Measurements from ENCODE around the gene FASTKD3. TPM values are rescaled to one million over a fixed set of nuclear protein-coding genes. Genes with fewer than 3 reads are reported as not detected.

Gene FASTKD3
- total RNA-seq, 4 donors from 2014 or later, result 4.4 to 14.0 (median 11.2) TPM

DNA sequence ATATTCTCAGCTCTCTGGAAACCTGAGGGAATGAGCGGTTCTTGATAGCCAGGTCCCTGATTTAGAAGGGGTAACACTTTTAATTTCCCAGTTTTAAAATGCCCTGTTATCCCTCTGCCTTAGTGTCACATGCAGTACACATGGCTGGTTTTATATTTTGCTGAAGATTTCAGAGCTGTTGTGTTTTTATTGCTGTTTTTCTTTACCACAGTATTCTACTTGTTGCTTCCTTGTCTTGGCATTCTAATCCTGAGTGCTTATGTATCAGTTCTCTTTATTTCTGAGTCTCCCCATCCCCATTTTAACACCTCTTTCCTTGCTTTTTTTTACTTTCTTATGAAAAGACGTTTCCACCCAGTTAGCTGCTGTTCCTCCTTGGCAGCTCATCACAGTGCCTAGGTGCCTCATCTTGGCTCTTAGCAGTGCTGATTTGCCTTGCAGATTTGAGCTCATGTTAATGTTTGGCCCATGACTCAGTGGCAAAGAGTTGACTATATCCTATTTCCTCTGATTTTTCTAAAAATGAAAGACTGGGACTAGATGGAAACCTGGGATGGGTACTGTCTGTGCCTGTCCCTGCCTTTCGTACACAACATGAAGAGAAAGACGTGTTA lies 3.8 kb upstream of the FASTKD3 start:
- H3K36me3 ChIP-seq, result peaks cover 0 to 48% (median 0%) of the 10 kb centered on the region in 3 donors
- 58 to 78% methylated on average over 4 of the region's 4 CpGs for WGBS, 2 donors
- H3K4me1 ChIP-seq, result peaks cover 6 to 40% (median 8%) of the 10 kb centered on the region in 3 donors
- no peak overlapping the region for H3K4me3 ChIP-seq
- no peaks in the 10 kb centered on the region for H3K27me3 ChIP-seq
- intact Hi-C loops (cut with DNase I), result no loop called here
- DNase-seq, result no peak
- TF ChIP-seq POLR2A (IDR thresholded peaks at IDR 0.05) (no peak), CTCF (IDR thresholded peaks at IDR 0.05) (no peak)
- no peak overlapping the region for H3K27ac ChIP-seq
- no peaks in the 10 kb centered on the region for H3K9me3 ChIP-seq

DNA sequence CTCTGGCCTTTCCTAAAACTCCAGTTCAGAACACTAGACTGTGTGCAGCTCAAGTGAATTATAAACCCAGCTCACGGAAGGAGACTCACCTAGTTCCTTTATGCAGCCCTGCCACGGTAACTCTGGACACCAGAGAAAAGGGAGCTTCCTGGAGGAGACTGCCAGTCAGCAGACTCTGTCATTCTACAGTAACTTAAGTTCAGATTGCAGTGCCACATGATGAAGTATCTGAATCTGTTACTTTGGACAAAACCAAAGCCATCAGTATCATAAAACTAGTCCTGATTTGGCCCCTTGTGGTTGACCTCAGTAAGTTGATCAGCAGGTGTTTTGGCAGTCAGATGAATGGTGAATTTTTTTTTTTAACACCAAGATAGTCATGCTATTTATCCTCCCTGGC lies 2.8 kb upstream of the FASTKD3 start:
- Histone ChIP-seq H3K36me3 (peaks cover 0 to 38% (median 0%) of the 10 kb centered on the region in 3 donors), H3K27me3 (no peaks in the 10 kb centered on the region), H3K9me3 (no peaks in the 10 kb centered on the region), H3K4me1 (peaks cover 6 to 45% (median 8%) of the 10 kb centered on the region in 3 donors), H3K27ac (no peak overlapping the region), H3K4me3 (no peak overlapping the region)
- intact Hi-C loops (cut with DNase I), result no loop called here
- no peak for DNase-seq
- TF ChIP-seq CTCF (IDR thresholded peaks at IDR 0.05), result no peak
- TF ChIP-seq POLR2A (IDR thresholded peaks at IDR 0.05), result no peak
- WGBS, 2 donors, result 83% methylated on average over 2 of the region's 2 CpGs; no CpG with 5 or more reads in 1 of the 2 donors

GRCh38 chr5:7869474-7870136 lies 774 bp upstream of the FASTKD3 start:
- peaks cover 6 to 45% (median 8%) of the 10 kb centered on the region in 3 donors for H3K4me1 ChIP-seq
- no peaks in the 10 kb centered on the region for H3K9me3 ChIP-seq
- peak overlapping the region; percentile 95 to 100 (median 98) for H3K4me3 ChIP-seq
- peaks cover 0 to 36% (median 0%) of the 10 kb centered on the region in 3 donors for H3K36me3 ChIP-seq
- TF ChIP-seq CTCF (IDR thresholded peaks at IDR 0.05) (no peak), POLR2A (IDR thresholded peaks at IDR 0.05) (no peak)
- H3K27ac ChIP-seq, result peak overlapping the region; percentile 87 to 92 (median 91)
- WGBS, 2 donors, result 2% methylated on average over 12 of the region's 41 CpGs
- no peaks in the 10 kb centered on the region for H3K27me3 ChIP-seq
- intact Hi-C loops (cut with DNase I), result no loop called here
- DNase-seq, result no peak

GRCh38 chr5:7868427-7868772 lies 431 bp downstream of the FASTKD3 start:
- DNase-seq, result no peak
- H3K27me3 ChIP-seq, result no peaks in the 10 kb centered on the region
- 0% methylated on average over 7 to 8 of the region's 8 CpGs for WGBS, 2 donors
- no peaks in the 10 kb centered on the region for H3K9me3 ChIP-seq
- peaks cover 6 to 45% (median 8%) of the 10 kb centered on the region in 3 donors for H3K4me1 ChIP-seq
- TF ChIP-seq CTCF (IDR thresholded peaks at IDR 0.05) (no peak), POLR2A (IDR thresholded peaks at IDR 0.05) (no peak)
- H3K27ac ChIP-seq, result peak overlapping the region; percentile 87 to 92 (median 91)
- intact Hi-C loops (cut with DNase I), result no loop called here
- peaks cover 0 to 43% (median 0%) of the 10 kb centered on the region in 3 donors for H3K36me3 ChIP-seq
- H3K4me3 ChIP-seq, result peak overlapping the region; percentile 95 to 100 (median 98)

DNA sequence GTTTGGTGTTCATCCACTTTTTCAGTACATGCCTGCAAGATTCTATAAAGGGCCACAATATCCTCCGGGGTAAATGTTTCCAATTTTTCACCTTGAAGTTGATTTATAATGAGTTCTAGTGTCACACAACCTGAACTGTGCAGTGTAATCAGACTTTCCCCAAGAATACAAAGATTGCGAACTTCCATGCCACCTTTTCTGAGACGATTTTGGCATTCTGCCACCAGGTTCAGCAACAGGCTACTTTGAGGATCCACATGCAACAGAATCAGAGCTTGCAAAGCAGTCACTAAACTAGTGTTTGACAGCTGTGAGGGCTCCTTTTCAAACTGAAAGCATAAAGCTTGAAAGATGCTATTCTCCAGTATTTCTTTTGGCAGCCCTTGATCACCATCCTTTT lies 1.6 kb downstream of the FASTKD3 start:
- H3K4me1 ChIP-seq, result peaks cover 6 to 37% (median 8%) of the 10 kb centered on the region in 3 donors
- TF ChIP-seq CTCF (IDR thresholded peaks at IDR 0.05) (no peak), POLR2A (IDR thresholded peaks at IDR 0.05) (no peak)
- WGBS, 2 donors, result 66 to 76% methylated on average over 3 of the region's 3 CpGs
- H3K27ac ChIP-seq, result no peak overlapping the region
- H3K36me3 ChIP-seq, result peaks cover 0 to 45% (median 0%) of the 10 kb centered on the region in 3 donors
- no peaks in the 10 kb centered on the region for H3K27me3 ChIP-seq
- intact Hi-C loops (cut with DNase I), result no loop called here
- H3K9me3 ChIP-seq, result no peaks in the 10 kb centered on the region
- DNase-seq, result no peak
- no peak overlapping the region for H3K4me3 ChIP-seq

All from esophagus squamous epithelium (tissue), 5 donors.